Neural progenitor cell (in vitro differentiated cells): ENCODE measurements around the gene TTC3. TPM values are rescaled to one million over a fixed set of nuclear protein-coding genes. Genes with fewer than 3 reads are reported as not detected.

Source experiments
- DNase-seq: peaks from one replicate; pipeline ENCODE4 v3.0.0-alpha.2; 2016; ENCODE audit warnings: low spot score
- H2AFZ ChIP-seq: fragments of 200-600 bp; sonication (generic); replicated peaks from 2 replicates; pipeline ENCODE4 v1.6.1; 2016; ENCODE audit warnings: antibody characterized with exemption
- H3F3A ChIP-seq: fragments of 200-600 bp; sonication (generic); 2 replicates; pipeline ENCODE4 v1.6.1; 2016; ENCODE audit warnings: antibody characterized with exemption, low read depth
- H3K27ac ChIP-seq: fragments of 200-600 bp; sonication (generic); 2 replicates; pipeline ENCODE4 v1.5.1; 2016; ENCODE audit warnings: mild to moderate bottlenecking
- H3K27me3 ChIP-seq: fragments of 200-600 bp; sonication (generic); 2 replicates; pipeline ENCODE4 v1.6.1; 2016; ENCODE audit warnings: mild to moderate bottlenecking, moderate library complexity
- H3K36me3 ChIP-seq: fragments of 200-600 bp; sonication (generic); 2 replicates; pipeline ENCODE4 v1.5.1; 2016
- H3K4me1 ChIP-seq: fragments of 200-600 bp; sonication (generic); 2 replicates; pipeline ENCODE4 v1.6.1; 2016; ENCODE audit warnings: mixed run types
- H3K4me2 ChIP-seq: fragments of 200-600 bp; sonication (generic); 2 replicates; pipeline ENCODE4 v1.6.1; 2016
- H3K4me3 ChIP-seq: fragments of 200-600 bp; sonication (generic); 2 replicates; pipeline ENCODE4 v1.5.1; 2016
- H3K79me2 ChIP-seq: fragments of 200-600 bp; sonication (generic); 2 replicates; pipeline ENCODE4 v1.6.1; 2016; ENCODE audit warnings: low read depth
- H3K9ac ChIP-seq: fragments of 200-600 bp; sonication (generic); 2 replicates; pipeline ENCODE4 v1.6.1; 2016
- H3K9me3 ChIP-seq: fragments of 200-600 bp; sonication (generic); 2 replicates; pipeline ENCODE4 v1.5.1; 2016; ENCODE audit warnings: low read depth
- H4K20me1 ChIP-seq: fragments of 200-600 bp; sonication (generic); 2 replicates; pipeline ENCODE4 v1.6.1; 2016; ENCODE audit warnings: low read depth
- H3K27ac Mint-ChIP-seq: 3 replicates; pipeline ENCODE4 v1.8.0; 2021; ENCODE audit warnings: mixed read lengths
- H3K27me3 Mint-ChIP-seq: 2 replicates; pipeline ENCODE4 v1.8.0; 2022; ENCODE audit warnings: low read depth, mild to moderate bottlenecking, inconsistent platforms, moderate library complexity, mixed read lengths; ENCODE audit not compliant: insufficient read depth
- H3K36me3 Mint-ChIP-seq: 3 replicates; pipeline ENCODE4 v1.8.0; 2021; ENCODE audit warnings: mixed read lengths
- H3K4me1 Mint-ChIP-seq: 3 replicates; pipeline ENCODE4 v1.8.0; 2021; ENCODE audit warnings: mixed read lengths
- H3K4me3 Mint-ChIP-seq: 3 replicates; pipeline ENCODE4 v1.8.0; 2021; ENCODE audit warnings: mild to moderate bottlenecking, moderate library complexity, mixed read lengths
- H3K9me3 Mint-ChIP-seq: 3 replicates; pipeline ENCODE4 v1.8.0; 2020; ENCODE audit warnings: mixed read lengths
- EZH2 ChIP-seq: fragments of 200-600 bp; sonication (generic); IDR thresholded peaks from 2 replicates; pipeline ENCODE4 v1.6.1; 2017; ENCODE audit warnings: antibody characterized with exemption, mild to moderate bottlenecking, moderate library complexity
- EZH2phosphoT487 ChIP-seq: fragments of 200-600 bp; sonication (generic); IDR thresholded peaks from 2 replicates; pipeline ENCODE4 v1.6.1; 2017; ENCODE audit warnings: antibody characterized with exemption
- total RNA-seq: library from RNA; depleted of rRNA; stranded (reverse); fragments of >200 nt; gene quantifications from 2 replicates; pipeline ENCODE4 v1.2.3, GENCODE V29; 2015; ENCODE audit warnings: low replicate concordance
- TF ChIP-seq, protein P1 (sequence below): fragments of 200-600 bp; sonication (generic); IDR thresholded peaks from 2 replicates; pipeline ENCODE4 v1.5.1; 2017; ENCODE audit warnings: antibody characterized with exemption, mild to moderate bottlenecking

Gene TTC3
- total RNA-seq, 1 donor from 2014 or later, result 135 TPM

DNA sequence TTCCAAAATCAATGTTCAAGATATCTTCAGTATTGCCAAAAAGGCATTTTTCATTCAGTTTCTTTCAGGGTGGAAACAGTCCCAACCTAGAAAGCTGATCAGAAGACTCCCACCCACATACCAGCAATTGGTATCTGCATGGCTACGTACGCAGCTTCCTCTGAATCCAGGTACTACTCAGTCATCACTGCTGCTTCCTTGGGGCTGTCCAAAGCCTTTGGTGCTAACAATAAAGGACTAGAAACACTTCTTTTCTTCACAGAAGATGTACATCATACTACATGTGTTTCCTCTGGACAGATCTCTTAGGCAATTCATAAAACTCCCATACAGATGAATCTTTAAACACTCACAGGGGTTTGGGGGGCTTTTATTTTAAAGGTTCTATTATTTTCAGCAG, 164.3 kb downstream of the TTC3 start:
- H3K4me1 ChIP-seq, result no peaks in the 10 kb centered on the region
- no peaks in the 10 kb centered on the region for H3K9me3 ChIP-seq
- TF ChIP-seq, protein P1, sequence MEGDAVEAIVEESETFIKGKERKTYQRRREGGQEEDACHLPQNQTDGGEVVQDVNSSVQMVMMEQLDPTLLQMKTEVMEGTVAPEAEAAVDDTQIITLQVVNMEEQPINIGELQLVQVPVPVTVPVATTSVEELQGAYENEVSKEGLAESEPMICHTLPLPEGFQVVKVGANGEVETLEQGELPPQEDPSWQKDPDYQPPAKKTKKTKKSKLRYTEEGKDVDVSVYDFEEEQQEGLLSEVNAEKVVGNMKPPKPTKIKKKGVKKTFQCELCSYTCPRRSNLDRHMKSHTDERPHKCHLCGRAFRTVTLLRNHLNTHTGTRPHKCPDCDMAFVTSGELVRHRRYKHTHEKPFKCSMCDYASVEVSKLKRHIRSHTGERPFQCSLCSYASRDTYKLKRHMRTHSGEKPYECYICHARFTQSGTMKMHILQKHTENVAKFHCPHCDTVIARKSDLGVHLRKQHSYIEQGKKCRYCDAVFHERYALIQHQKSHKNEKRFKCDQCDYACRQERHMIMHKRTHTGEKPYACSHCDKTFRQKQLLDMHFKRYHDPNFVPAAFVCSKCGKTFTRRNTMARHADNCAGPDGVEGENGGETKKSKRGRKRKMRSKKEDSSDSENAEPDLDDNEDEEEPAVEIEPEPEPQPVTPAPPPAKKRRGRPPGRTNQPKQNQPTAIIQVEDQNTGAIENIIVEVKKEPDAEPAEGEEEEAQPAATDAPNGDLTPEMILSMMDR, result no peak
- TF ChIP-seq EZH2phosphoT487, result no peak
- no peak for TF ChIP-seq EZH2
- no peaks in the 10 kb centered on the region for H3K36me3 ChIP-seq
- H3K4me1 Mint-ChIP-seq, result no peaks in the 10 kb centered on the region
- H3K27ac Mint-ChIP-seq, result no peak overlapping the region
- no peaks in the 10 kb centered on the region for H3K27me3 ChIP-seq
- H3K4me3 ChIP-seq, result no peak overlapping the region
- H3F3A ChIP-seq, result no peaks in the 10 kb centered on the region
- no peaks in the 10 kb centered on the region for H4K20me1 ChIP-seq
- no peak overlapping the region for H3K27ac ChIP-seq
- H3K9me3 Mint-ChIP-seq, result no peaks in the 10 kb centered on the region
- H3K27me3 Mint-ChIP-seq, result no peaks in the 10 kb centered on the region
- no peak overlapping the region for H3K9ac ChIP-seq
- peaks cover 22% of the 10 kb centered on the region for H3K36me3 Mint-ChIP-seq
- no peak overlapping the region for H2AFZ ChIP-seq
- H3K4me3 Mint-ChIP-seq, result no peak overlapping the region
- no peak for DNase-seq
- no peak overlapping the region for H3K4me2 ChIP-seq
- peaks cover 21% of the 10 kb centered on the region for H3K79me2 ChIP-seq

DNA sequence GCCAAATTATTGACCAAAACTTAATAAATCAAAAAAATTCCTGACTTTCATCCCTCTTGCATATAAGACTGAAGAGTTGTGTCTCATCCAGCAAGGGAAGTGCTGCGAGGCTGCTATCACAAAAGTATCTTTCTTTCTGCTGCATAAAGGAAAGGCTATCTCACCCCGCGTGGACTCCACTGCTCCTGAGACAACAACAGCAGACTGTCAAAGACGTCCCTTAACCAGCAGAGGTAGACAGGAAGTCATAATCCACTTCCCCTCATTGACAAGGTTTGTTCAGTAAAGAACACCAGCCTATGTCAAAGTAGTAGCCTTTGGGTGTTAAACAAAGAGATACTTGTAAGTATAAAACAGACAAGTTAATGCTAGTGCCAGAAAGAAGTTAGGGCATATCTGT, 164.7 kb downstream of the TTC3 start:
- H3K4me2 ChIP-seq, result no peak overlapping the region
- H3K9me3 ChIP-seq, result no peaks in the 10 kb centered on the region
- H3F3A ChIP-seq, result no peaks in the 10 kb centered on the region
- no peaks in the 10 kb centered on the region for H3K27me3 ChIP-seq
- no peaks in the 10 kb centered on the region for H3K4me1 ChIP-seq
- H3K4me1 Mint-ChIP-seq, result no peaks in the 10 kb centered on the region
- TF ChIP-seq EZH2phosphoT487 (no peak), EZH2 (no peak)
- TF ChIP-seq, protein P1, result no peak
- H3K27me3 Mint-ChIP-seq, result no peaks in the 10 kb centered on the region
- no peak overlapping the region for H3K4me3 ChIP-seq
- no peaks in the 10 kb centered on the region for H4K20me1 ChIP-seq
- no peaks in the 10 kb centered on the region for H3K36me3 ChIP-seq
- H3K4me3 Mint-ChIP-seq, result no peak overlapping the region
- H3K9me3 Mint-ChIP-seq, result no peaks in the 10 kb centered on the region
- H3K36me3 Mint-ChIP-seq, result peaks cover 19% of the 10 kb centered on the region
- H3K9ac ChIP-seq, result no peak overlapping the region
- no peak overlapping the region for H3K27ac ChIP-seq
- no peak for DNase-seq
- H3K27ac Mint-ChIP-seq, result no peak overlapping the region
- no peak overlapping the region for H2AFZ ChIP-seq
- H3K79me2 ChIP-seq, result peaks cover 25% of the 10 kb centered on the region

DNA sequence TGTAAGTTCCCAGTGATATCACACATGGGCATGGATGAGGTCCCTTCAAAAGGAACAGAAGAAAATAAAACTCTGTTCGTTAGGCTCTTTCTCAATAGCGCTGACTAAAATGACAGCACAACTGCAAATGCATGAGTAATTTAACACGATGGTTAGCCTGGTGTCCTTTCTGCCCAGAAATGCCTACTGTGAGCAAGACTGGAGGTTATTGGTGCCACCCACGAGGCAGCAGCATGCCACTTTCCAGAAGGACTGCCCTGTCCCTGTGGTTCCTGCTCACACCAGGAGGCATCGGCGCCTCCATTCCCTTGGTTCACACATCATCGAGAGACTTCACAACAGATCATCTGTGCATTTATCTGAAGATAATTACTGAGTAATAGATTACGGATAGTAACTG, 167.9 kb downstream of the TTC3 start:
- Mint-ChIP-seq H3K27me3 (no peaks in the 10 kb centered on the region), H3K27ac (no peak overlapping the region), H3K9me3 (no peaks in the 10 kb centered on the region), H3K4me1 (peaks cover 17% of the 10 kb centered on the region), H3K4me3 (no peak overlapping the region), H3K36me3 (peaks cover 18% of the 10 kb centered on the region)
- Histone ChIP-seq H3F3A (peaks cover 6% of the 10 kb centered on the region), H3K36me3 (no peaks in the 10 kb centered on the region), H3K9ac (no peak overlapping the region), H4K20me1 (peaks cover 14% of the 10 kb centered on the region), H3K4me1 (peaks cover 7% of the 10 kb centered on the region), H3K9me3 (no peaks in the 10 kb centered on the region), H3K79me2 (peaks cover 55% of the 10 kb centered on the region), H3K27ac (no peak overlapping the region), H3K4me3 (no peak overlapping the region), H2AFZ (no peak overlapping the region), H3K4me2 (no peak overlapping the region), H3K27me3 (no peaks in the 10 kb centered on the region)
- TF ChIP-seq, protein P1, result no peak
- TF ChIP-seq EZH2phosphoT487, result no peak
- no peak for DNase-seq

DNA sequence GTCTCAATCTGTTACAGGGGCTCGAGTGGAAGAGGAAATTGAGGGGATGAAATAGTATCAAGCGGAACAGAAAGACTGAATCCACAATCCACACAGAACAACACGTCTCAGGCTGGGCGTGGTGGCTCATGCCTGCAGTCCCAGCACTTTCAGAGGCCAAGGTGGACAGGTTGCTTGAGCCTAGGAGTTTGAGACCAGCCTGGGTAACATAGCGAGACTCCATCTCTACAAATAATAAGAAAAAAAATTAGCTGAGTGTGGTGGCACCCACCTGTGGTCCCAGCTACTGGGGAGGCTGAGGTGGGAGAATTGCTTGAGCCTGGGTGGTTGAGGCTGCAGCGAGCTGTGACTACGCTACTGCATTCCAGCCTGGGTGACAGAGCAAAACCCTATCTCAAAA, 168.4 kb downstream of the TTC3 start:
- no peak overlapping the region for H3K27ac Mint-ChIP-seq
- peaks cover 17% of the 10 kb centered on the region for H3K4me1 Mint-ChIP-seq
- Histone ChIP-seq H3K79me2 (peaks cover 58% of the 10 kb centered on the region), H3F3A (peaks cover 7% of the 10 kb centered on the region), H3K4me3 (no peak overlapping the region), H3K9ac (no peak overlapping the region), H3K9me3 (no peaks in the 10 kb centered on the region), H3K36me3 (no peaks in the 10 kb centered on the region), H3K27ac (no peak overlapping the region), H3K4me2 (no peak overlapping the region), H2AFZ (no peak overlapping the region), H3K27me3 (no peaks in the 10 kb centered on the region), H3K4me1 (peaks cover 7% of the 10 kb centered on the region), H4K20me1 (peaks cover 14% of the 10 kb centered on the region)
- no peaks in the 10 kb centered on the region for H3K9me3 Mint-ChIP-seq
- H3K4me3 Mint-ChIP-seq, result no peak overlapping the region
- peaks cover 15% of the 10 kb centered on the region for H3K36me3 Mint-ChIP-seq
- TF ChIP-seq EZH2phosphoT487 (no peak), EZH2 (no peak)
- TF ChIP-seq, protein P1, result no peak
- H3K27me3 Mint-ChIP-seq, result no peaks in the 10 kb centered on the region
- DNase-seq, result no peak
